Activated CD8-positive, alpha-beta memory T cell treated with anti-CD3 and anti-CD28 coated beads for 1 hour (primary cell): ENCODE data around the gene AMOT.

Experiments used
- DNase-seq, 2 donors: peaks; one replicate each; pipeline ENCODE4 v3.0.0-alpha.2; 2020; ENCODE audit warnings: low read depth in 1 of 2; ENCODE audit errors: extremely low read depth in 1 of 2

The AMOT gene

DNA sequence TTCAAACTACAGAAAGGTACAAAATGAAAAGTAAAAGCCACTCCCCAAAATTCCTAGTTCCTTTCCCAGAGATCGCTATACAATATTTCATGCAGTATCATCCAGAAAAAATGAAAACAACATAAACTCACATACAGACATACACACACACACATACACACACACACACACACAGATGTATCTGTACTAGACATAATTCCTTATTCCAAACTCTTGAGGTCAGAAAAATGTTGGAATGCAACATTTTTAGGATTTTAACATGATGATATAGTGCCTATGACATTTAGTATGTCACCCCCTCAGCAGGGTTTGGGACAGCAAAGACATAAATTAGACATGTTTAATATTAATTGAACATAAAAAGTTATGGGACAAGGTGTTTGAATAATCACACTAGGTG lies 87.5 kb downstream of the AMOT start:
- no peak for DNase-seq

DNA sequence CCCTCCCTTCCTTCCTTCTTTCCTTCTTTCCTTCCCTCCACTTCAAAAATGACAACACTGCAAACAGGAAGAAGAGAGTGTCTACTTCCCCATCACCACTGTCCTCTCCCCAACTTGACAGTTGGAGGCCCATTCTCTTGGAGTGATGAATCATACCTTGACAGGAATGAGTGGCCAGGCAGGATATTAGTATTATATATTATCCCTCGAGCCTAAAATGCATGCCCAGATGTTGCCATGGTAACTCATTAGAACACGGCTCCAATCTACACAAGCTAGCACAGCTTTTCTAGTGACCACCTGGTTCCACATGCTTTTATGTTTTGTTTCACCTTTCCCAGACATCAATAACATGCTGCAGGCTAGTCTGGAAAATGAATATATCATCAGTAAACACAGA lies 89.6 kb downstream of the AMOT start:
- no peak for DNase-seq

DNA sequence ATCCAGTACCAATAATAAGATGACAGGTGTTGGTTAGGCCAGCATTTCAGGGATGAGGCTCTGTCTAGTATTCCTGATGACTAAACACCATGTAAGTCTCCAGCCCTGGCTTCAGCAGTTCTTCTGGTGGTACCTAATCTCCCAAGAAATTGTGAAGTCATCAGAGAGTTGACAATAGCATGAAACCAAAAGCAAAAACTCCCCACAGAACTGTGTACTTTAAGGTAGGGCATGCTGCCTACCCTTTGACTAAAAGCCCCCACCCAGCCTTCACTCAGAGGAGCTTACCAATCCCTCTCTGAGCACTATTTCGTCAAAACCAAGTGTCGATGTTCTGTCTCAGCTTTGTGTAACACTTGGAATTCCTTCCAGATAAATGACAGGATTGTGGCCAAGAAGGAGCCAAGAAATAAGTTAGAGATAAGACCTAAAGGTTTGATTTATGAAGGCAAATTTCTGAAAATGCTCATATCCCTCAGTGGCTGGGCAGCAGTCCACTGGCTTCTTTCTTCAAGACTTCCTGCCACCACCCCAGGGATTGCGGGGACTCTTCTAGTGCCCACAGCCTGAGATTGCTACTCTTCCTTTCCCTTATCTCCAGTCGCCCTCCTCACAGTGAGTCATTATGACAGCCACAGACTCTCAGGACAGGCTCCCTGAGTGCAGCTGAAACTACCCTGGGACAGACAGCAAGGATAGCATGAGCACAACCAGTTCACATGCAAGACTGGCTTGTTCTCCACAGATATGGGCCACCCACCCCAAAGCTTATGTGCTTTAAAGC lies 93.6 kb downstream of the AMOT start:
- no peak for DNase-seq

DNA sequence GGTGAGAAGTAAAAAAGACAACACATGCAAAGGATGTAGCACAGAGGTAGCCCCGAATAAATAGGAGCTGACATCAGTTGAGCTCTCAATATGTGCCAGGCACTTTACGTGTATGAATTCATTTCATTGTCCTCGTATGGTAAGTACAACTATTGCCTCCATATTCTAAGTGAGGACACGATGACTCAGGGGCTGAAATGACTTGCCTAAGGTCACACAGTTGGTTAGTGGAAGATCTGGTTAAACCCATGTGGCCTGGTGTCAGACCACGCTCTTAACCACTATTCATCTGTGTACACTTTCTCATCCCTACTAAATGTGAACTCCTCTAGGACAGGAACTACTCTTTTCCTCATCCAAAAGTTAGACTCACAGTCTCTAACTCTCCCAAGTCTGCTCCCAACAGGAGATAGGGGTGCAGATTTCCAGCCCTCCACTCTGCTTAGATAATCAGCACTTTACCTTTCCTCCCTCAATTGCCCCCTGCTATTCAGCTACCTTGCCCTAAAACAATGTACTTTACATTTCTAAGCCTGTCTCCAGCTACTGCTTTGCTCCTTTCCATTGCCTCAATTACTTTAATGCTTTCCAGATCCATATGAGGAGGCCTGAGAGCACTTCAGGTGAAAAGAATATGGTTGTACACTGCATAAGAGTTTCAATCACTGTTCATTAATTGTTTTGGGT lies 102.1 kb downstream of the AMOT start:
- DNase-seq: no peak

DNA sequence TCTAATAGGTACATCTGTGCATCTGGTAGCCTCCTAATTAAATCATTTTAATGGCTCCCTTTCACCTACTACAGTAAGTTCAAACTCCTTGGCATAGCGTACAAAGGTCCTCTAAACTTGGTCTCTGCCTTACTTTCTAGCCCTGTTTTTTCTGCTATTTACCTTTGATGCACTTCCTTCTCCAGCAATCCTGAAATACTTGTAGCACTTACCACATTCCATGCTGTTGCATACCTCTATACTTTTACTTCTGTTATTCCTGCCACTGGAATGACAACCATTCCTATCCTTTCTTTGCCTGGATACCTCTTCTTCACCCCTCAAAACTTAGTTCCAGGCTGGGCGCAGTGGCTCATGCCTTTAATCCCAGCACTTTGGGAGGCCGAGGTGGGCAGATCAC lies 104.3 kb downstream of the AMOT start:
- no peak for DNase-seq

DNA sequence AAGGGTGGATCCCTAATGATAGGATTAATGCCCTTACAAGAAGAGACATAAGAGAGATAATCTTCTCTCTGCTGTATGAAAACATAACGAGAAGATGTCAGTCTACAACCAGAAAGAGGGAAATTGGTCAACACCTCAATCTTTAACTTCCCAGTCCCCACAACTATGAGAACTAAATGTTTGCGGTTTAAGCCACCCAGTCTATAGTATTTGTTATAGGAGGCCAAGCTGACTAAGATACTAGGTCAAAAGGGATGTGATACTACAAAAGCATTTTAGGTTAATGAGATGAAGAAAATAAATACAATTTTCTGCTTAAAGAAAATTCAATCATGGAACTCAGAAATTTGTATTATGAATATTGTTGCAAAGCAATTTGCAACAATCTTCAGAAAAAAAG lies 105.5 kb downstream of the AMOT start:
- DNase-seq: no peak

DNA sequence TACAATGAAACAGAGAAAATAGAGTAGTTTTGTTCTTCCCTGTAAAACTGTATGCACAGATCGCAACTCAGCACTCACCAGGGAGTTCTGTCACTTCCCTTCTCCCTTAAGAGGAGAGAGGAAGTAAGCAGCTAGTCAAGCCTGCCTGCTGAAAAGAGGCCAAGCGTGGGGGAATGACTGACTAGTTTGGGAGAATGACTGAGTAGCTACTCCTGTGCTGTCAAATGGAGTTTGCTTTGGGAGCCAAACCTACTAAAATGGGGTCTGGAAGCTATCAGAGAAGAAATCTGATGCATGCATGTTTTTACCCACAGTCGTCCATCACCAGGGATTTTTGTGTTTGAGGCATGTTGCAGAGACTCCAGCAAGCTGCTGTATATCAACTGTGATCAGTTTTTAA lies 106.3 kb downstream of the AMOT start:
- no peak for DNase-seq

DNA sequence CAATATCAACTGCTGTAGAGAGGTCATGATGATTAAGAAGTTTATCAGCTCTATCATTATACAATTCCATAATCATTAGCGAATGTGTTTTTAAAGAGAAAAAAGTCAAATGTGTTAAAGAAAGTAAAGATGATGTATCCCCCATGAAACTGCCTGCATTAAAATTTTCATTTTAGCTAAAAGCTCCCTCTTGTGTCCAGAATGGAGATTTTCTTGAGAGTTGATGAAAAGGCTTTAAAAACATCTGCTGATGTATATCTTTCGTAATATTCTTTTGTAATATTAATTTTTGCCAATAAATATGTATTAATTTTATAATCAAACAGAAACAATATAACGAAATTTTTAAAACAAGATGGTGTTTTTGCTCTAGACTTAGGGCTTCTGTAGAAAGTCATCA lies 108.8 kb downstream of the AMOT start:
- no peak for DNase-seq
